GM12872 (cell line): ENCODE results near the gene FCHSD1.

ENCODE experiments used
- CTCF ChIP-seq: IDR thresholded peaks from 3 replicates; pipeline ENCODE4 v1.5.1; 2011; ENCODE audit warnings: low read depth, mild to moderate bottlenecking, low read length, moderate library complexity; ENCODE audit not compliant: insufficient read depth

Gene FCHSD1

GRCh38 chr5:141634720-141635119 lies 16.5 kb downstream of the FCHSD1 start:
- TF ChIP-seq CTCF: no peak

GRCh38 chr5:141633871-141634561 lies 17.2 kb downstream of the FCHSD1 start:
- no peak for TF ChIP-seq CTCF

- TF ChIP-seq CTCF: no peak
These were observed 18.6 kb downstream of the FCHSD1 start for GRCh38 chr5:141632650-141633049.

GRCh38 chr5:141630570-141631140 lies 20.6 kb downstream of the FCHSD1 start:
- TF ChIP-seq CTCF: no peak

GRCh38 chr5:141628175-141628788 lies 22.9 kb downstream of the FCHSD1 start:
- TF ChIP-seq CTCF: no peak

- no peak for TF ChIP-seq CTCF
These were observed 27.6 kb downstream of the FCHSD1 start for GRCh38 chr5:141623611-141624010.

- no peak for TF ChIP-seq CTCF
These were observed 28.0 kb downstream of the FCHSD1 start for GRCh38 chr5:141623186-141623585.
